NCI-H524 (cell line): ENCODE results near the gene C1QTNF9.
A peak's percentile ranks its signal among the peaks of the same experiment; 100 is the strongest.
"Not testable (repeated sequence)": the region's sequence is repeated elsewhere in the genome, so short reads cannot be mapped to it uniquely, and the experiment has no call there.

Experiments used
- DNase-seq, 2 experiments: peaks; one replicate each; lab custom pipeline; 2025; lab: John Stamatoyannopoulos, UW

C1QTNF9 gene

GRCh38 chr13:24323036-24323738 is 13.8 kb downstream of the C1QTNF9 start:
- DNase-seq, result no peak

GRCh38 chr13:24323739-24324075 is 14.3 kb downstream of the C1QTNF9 start:
- DNase-seq, result no peak

GRCh38 chr13:24327598-24327997 is 18.2 kb downstream of the C1QTNF9 start:
- not testable (repeated sequence) for DNase-seq

GRCh38 chr13:24328145-24328544 is 18.8 kb downstream of the C1QTNF9 start:
- no peak for DNase-seq

- no peak for DNase-seq
Observed at GRCh38 chr13:24338721-24339120, 29.3 kb downstream of the C1QTNF9 start.

GRCh38 chr13:24339937-24340607 is 30.7 kb downstream of the C1QTNF9 start:
- no peak for DNase-seq

GRCh38 chr13:24340608-24340955 is 31.2 kb downstream of the C1QTNF9 start:
- DNase-seq, result no peak

- DNase-seq, result no peak
Observed at GRCh38 chr13:24341439-24341838, 32.1 kb downstream of the C1QTNF9 start.

GRCh38 chr13:24348385-24348784 is 39.0 kb downstream of the C1QTNF9 start:
- DNase-seq, result no peak

- no peak for DNase-seq
Observed at GRCh38 chr13:24348797-24349515, 39.6 kb downstream of the C1QTNF9 start.

GRCh38 chr13:24349778-24350664 is 40.6 kb downstream of the C1QTNF9 start:
- not testable (repeated sequence) for DNase-seq

- DNase-seq, result no peak
Observed at GRCh38 chr13:24351423-24351822, 42.0 kb downstream of the C1QTNF9 start.

- no peak for DNase-seq
Observed at GRCh38 chr13:24353736-24354135, 44.4 kb downstream of the C1QTNF9 start.

GRCh38 chr13:24355103-24355502 is 45.7 kb downstream of the C1QTNF9 start:
- DNase-seq, result no peak

GRCh38 chr13:24356270-24356669 is 46.9 kb downstream of the C1QTNF9 start:
- no peak for DNase-seq

GRCh38 chr13:24356837-24357236 is 47.5 kb downstream of the C1QTNF9 start:
- DNase-seq, result no peak

- no peak for DNase-seq
Observed at GRCh38 chr13:24357756-24358155, 48.4 kb downstream of the C1QTNF9 start.

- not testable (repeated sequence) for DNase-seq
Observed at GRCh38 chr13:24358836-24359235, 49.5 kb downstream of the C1QTNF9 start.

- DNase-seq, result peak in 1 of 2 experiments; percentile 32
Observed at GRCh38 chr13:24359252-24359651, 49.9 kb downstream of the C1QTNF9 start.

- no peak for DNase-seq
Observed at GRCh38 chr13:24360106-24360505, 50.7 kb downstream of the C1QTNF9 start.

GRCh38 chr13:24361113-24361512 is 51.7 kb downstream of the C1QTNF9 start:
- no peak for DNase-seq

- no peak for DNase-seq
Observed at GRCh38 chr13:24361852-24362366, 52.5 kb downstream of the C1QTNF9 start.
